Gastroesophageal sphincter (tissue), 3 donors: ENCODE data around the gene KDM5B.

Experiments used
- CTCF ChIP-seq, 4 experiments: fragments of 200-600 bp in 2 of 4; fragments of 450-650 bp in 2 of 4; sonication (generic) in 1 of 4; IDR thresholded peaks; one replicate each; pipeline ENCODE4 v1.5.1; 2017 to 2019; ENCODE audit warnings: antibody characterized with exemption in 4 of 4, mild to moderate bottlenecking in 2 of 4, moderate library complexity in 2 of 4
- EP300 ChIP-seq: sonication (generic); formaldehyde crosslinking; IDR thresholded peaks from one replicate; pipeline ENCODE4 v1.6.1; 2017; ENCODE audit warnings: antibody characterized with exemption, mild to moderate bottlenecking
- POLR2AphosphoS5 ChIP-seq: sonication (generic); formaldehyde crosslinking; IDR thresholded peaks from one replicate; pipeline ENCODE4 v1.6.1; 2017; ENCODE audit warnings: antibody characterized with exemption

- TF ChIP-seq CTCF (IDR thresholded peaks at IDR 0.05) (no peak), EP300 (no peak), POLR2AphosphoS5 (no peak)
Observed at GRCh38 chr1:202687798-202688197, 120.4 kb downstream of the KDM5B start.
